Stimulated activated CD4-positive, alpha-beta T cell treated with anti-CD3 and anti-CD28 coated beads, Interleukin-4, amount 100 ng/mL, for 24 hours (primary cell): ENCODE results near the gene CAPZA3.
"Not testable (repeated sequence)": the region's sequence is repeated elsewhere in the genome, so short reads cannot be mapped to it uniquely, and the experiment has no call there.

Experiments used
- DNase-seq: peaks from one replicate; pipeline ENCODE4 v3.0.0-alpha.2; 2020

CAPZA3 gene

DNA sequence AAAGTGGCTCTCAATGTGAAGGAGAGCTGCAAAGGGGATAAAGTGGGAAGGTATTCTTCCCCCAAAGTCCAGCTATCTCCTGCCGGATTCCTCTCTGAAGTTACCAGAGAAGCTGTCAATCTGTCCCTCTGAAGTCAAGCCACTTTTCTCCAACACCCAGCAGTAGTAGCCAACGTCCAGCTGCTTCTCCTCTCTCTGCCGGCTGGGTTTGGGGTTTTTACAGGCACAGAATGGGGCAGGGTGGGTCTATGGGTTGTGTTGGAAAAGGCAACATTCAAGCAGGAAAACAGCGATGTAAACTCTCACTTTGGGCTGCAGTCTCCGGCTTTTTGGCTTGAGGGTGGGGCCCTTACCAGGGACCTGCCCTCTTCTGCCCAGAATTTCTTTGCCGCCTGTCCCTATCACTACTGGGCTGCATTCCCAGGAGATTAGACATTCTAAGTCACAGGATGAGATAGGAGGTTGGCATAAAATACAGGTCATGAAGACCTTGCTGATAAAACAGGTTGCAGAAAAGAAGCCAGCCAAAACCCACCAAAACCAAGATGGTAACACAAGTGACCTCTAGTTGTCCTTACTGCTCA is 16.3 kb downstream of the CAPZA3 start:
- no peak for DNase-seq

DNA sequence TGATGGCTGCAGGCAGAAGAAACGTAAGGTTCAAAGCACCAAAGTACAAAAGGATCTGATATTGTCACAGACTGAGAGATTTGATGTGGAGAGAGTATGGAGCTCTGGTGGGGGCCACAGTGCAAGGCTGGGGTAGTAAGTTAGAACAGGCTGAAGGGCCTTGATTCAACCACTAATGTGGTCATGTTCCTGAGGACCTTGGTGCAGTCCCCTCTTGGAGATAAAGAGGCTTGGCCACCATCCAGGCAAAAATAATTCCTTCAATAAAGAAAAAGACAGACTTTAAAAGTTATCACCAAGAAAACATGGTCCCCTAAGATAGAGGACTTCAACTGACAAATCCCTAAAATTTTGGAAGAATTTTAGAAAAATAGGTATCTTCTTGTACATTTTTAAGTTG is 17.4 kb downstream of the CAPZA3 start:
- no peak for DNase-seq

DNA sequence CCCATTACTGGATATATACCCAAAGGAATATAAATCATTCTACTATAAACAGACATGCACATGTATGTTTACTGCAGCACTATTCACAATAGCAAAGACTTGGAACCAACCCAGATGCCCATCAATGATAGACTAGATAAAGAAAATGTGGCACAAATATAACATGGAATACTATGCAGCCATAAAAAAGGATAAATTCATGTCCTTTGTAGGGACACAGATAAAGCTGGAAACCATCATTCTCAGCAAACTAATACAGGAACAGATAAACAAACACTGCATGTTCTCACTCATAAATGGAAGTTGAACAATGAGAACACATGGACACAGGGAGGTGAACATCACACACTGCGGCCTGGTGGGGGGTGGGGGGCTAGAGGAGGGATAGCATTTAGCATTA is 28.6 kb downstream of the CAPZA3 start:
- DNase-seq = not testable (repeated sequence)

DNA sequence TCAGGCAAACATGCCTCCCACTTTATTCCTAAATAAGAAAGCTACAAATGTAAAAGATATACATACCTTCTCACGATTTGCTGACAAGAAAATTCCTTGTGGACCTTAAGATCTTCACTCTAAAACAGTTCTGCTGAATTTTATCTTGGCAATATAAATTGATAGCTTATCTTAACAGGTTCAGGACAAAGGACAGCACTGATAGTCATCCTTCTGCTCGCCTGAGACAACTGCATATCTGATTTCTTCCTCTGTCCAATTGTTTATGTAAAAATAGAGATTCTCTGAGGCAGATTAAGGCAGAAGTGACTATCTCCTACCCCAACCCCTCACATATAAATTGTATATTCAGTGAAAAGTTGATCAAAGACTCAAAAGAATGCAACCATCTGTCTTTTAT is 44.9 kb downstream of the CAPZA3 start:
- no peak for DNase-seq

DNA sequence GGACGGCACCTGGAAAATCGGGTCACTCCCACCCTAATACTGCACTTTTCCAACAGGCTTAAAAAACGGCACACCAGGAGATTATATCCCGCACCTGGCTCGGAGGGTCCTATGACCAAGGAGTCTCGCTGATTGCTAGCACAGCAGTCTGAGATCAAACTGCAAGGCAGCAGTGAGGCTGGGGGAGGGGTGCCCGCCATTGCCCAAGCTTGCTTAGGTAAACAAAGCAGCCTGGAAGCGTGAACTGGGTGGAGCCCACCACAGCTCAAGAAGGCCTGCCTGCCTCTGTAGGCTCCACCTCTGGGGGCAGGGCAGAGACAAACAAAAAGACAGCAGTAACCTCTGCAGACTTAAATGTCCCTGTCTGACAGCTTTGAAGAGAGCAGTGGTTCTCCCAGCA is 47.5 kb downstream of the CAPZA3 start:
- DNase-seq = not testable (repeated sequence)
